HG02870 (cell line): ENCODE data around the gene CCDC136.

Experiments
- ATAC-seq: cut with Tn5 transposase; IDR thresholded peaks from one replicate; pipeline ENCODE4 v1.9.1; 2021; ENCODE audit warnings: mild to moderate bottlenecking, moderate library complexity; ENCODE audit not compliant: unreplicated experiment

Gene CCDC136

DNA sequence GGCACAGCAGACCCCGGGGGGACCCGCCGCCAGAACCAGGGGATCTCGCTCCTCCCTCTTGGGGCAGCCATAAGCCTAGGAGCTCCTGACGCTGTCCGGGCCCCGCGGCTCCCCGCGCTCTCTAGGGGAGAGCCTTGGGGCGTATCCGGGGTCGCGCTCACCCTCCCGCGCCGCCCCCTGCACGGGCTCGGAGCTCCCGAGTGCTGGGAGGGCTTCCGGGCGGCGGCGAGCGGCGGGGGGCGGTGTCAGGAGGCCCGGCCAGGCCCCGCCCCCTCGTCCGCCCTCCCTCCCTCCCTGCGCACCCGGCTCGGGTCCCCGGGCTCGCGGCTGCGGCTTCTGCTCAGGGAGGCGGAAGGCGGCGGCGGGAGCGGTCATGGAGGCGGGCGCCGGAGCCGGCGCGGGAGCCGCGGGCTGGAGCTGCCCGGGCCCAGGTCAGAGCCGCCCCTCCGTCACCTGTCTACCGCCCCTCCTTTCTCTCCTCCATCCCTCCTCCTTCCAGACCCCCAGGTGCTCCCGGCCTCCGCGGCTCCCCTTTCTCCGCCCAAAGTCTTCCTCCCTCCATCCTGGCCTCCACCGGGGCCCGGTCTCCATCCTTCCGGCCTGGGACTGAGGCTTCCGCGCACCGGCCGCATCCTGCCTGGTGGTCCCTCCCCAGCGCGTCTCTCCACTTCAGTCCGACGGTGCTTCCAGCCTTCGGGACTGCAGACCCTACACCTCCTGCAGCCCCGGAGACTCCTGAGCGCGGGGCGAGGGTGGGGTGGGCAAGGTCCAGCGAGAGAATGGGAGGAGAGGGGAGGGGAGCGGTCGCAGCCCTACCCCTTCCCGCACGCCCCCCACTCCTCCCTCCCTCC lies at the start of gene CCDC136:
Gene CCDC136 (plus strand): TSS at position 848 of the 851 bp plus-strand sequence. CDS start 444 bp downstream, outside the sequence.
- ATAC-seq, result peak; percentile 80

DNA sequence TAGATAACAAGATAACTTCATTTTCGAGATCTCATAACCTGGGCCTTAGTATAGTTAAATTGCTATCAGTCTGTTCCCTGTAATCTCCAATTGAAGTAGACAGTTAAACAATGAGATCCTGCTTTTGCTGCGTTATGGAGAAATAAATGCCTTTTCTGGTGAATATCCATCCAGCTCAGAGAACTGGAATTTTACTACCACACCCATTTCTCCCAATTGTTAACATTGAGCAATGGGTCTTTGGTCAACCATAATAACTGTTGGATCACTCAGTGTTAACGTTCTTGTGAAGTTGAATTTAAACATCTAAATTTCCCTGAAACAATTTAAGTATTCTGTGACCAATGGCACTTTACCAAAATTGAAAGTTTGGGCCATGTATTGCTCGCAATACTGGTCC lies 49.6 kb upstream of the CCDC136 start:
- ATAC-seq, result no peak

- ATAC-seq, result no peak
Measured at GRCh38 chr7:128743112-128743772, 48.5 kb upstream of the CCDC136 start.

DNA sequence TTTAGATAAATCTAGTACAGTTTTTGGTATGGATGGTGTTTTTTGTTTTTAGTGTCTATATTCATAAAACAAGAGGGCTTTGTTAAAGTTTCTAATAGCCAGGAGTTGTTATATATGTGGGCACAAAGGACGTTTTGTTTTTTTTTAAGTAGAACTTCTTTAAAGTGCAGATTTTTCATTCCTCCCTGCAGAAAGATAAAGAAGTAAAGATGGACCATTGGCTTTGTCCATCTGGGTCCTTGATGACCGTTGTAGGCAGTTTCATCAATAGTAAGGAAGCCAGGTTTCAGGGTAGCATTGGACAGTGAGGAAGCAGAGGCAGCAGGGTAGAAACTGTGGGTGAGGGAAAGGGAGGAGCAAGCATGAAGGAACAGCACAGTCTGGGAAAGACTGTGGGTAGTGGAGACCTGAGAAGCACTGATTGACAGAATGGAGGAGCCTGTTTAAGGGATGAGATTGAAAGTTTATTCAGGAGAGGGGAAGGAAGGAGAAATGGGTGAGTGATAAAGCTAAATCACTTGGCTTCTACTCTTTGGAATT lies 47.3 kb upstream of the CCDC136 start:
- ATAC-seq, result no peak

DNA sequence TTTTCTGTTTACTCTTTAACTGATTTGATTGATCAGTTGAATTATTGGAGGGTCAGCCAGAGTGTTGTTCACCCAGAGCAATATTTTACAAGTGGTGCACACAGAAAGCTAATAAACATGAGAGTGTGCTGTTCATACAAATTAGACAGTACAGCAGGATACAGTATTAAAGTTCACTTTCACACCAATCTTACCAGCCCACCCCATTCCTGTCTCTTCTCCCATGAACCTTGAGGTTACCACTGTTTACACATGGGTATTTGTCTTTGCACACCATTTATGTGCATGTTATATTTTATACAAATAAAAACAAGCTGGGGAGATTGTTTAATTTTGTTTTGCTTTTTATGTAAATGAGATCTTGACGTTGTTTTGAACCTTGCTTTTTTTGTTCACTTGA lies 46.1 kb upstream of the CCDC136 start:
- ATAC-seq, result no peak

DNA sequence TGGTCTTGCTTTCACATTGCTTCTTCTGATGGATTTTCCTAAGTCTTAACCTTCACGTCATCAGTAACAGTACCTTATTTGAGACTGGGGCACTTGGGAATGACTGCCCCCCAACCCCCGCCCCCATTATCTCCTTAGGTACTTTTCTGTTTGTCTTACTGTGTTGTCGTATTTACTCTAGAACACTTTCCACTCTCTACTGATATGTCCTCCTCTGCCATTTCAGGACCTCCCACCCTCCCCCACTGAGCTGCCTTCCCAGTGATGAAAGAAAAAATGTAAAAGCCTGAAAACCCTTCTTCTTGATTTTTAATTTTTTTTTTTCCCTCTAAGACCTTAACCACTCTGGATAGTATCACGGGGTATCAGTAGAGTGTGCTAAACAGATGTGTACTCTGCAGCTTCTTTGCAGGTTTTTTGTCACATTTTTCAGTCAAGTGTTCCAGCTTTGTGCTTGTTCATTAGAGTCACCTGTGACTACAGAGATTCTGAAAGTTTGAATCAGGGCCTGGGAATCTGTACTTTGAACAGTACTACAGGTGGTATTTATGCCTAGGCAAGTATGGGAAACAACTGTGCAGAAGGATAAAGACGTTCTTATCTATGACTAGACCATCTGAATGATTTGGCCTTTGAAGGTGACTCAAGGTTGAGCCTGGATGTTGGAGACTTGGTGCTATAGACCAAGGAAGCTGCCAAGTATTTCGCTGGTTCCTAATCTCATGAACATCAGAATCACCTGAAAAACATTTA lies 44.3 kb upstream of the CCDC136 start:
- ATAC-seq, result no peak

DNA sequence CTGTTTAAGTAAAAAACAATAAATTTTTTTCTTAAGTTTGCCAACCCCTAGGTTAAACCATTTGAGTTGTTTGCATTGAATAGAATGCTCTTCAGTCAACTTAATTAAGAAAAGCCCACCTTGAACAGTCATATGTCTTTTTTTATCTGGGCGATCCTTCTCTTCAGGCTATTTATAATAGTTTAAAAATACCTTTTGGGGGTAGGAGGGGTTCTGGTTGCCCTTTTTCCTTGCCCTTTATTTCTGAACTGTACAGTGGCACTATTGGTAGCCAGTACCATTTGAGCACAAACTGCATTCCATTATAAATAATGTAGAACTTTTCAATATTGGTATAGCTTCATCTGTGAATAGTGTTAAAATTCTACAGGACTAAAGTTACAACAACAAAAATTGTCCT lies 39.5 kb upstream of the CCDC136 start:
- ATAC-seq, result no peak

DNA sequence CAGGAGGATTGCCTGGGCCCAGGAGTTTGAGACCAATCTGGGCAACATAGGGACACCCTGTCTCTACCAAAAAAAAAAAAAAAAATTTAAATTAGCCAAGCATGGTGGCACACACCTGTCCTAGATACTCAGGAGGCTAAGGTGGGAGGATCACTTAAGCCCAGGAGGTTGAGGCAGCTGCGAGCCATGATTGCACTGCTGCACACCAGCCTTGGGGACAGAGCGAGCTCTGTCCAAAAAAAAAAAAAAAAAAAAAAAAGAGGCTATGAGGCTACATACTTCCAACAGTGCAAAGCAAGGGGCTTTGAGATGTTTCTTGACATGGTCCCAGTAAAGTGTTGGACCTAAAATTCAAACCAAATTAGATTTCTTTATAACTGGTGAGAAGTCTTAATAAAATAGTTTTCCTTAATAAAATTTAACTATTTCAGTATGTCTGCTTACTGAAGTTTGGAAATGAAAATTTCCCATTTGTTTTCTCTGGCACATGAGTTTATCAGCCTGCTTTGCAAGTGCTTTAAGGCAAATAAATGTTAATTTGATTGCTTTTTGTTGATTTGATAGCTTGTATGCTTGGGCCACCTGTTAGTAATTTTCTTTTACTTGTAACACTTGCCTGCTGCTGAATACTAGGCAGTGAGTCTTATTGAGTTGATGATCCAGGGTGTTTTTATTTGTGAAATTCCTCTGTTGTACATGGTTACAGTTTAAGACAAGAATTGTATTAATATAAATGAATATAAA lies 36.5 kb upstream of the CCDC136 start:
- no peak for ATAC-seq

GRCh38 chr7:128755819-128756476 lies 35.8 kb upstream of the CCDC136 start:
- no peak for ATAC-seq

DNA sequence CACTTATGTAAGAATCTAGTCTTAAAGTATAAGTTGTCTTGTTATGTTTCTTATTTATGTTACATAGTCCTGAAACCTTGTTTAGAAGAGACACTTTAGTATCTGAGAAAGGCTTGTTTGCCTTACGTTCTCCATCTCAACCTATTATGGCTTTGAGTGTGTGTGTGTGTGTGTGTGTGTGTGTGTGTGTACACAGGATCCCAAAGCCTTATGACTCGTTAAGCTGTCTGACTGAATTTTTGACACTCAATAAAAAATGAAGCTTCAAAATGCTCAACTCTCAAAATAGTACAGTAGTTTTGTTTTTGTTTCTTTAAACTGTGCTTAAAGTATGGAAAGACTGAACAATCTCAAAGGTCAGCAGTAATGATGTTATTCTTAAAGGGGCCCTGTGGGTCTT lies 34.6 kb upstream of the CCDC136 start:
- ATAC-seq, result no peak

- ATAC-seq, result no peak
Measured at GRCh38 chr7:128758553-128758952, 33.2 kb upstream of the CCDC136 start.

GRCh38 chr7:128759242-128759641 lies 32.5 kb upstream of the CCDC136 start:
- ATAC-seq, result no peak

DNA sequence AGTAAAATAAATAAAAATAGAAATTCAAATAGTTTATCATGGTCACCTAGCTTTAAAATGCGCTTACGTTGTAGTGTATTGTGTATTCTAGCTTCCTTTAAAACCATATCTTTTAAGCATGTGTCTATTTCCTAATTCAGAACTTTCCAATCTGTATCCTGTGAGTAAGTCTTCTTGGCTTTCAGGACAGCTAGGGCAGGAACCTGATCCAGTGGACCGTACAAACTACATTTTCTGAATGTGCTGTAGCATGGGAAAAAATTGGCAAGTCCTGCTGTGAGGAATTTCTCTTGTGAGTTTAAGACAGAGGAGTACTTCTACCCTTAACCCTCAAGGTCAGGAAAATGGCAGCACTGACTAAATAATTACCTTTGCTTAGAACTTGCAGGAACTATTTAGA lies 28.2 kb upstream of the CCDC136 start:
- ATAC-seq, result no peak

DNA sequence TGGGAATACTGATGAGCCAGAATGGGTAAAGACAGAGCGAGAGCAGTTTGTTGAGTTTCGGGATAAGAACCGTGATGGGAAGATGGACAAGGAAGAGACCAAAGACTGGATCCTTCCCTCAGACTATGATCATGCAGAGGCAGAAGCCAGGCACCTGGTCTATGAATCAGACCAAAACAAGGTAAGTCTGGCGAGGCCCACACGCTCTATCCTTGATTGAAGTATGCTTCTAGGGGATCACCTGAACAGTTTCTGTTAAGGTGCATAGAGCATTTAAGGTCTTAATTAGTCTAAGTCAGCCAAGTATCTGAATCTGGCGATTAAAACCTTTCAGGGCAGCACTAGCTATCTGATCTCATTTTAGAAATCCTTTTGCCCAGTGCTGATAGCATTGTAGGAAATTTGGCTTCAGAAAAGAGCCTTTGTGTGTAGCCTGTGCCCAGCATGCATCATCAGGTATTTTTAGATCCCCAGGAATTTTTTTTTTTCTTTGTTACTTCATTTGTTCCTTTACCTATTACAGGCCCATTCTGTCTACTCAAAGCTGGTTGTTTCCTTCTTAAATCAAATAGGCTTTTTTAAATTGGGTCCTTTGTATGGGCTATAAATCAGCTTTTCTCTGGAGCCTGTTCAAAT lies 24.2 kb upstream of the CCDC136 start:
- ATAC-seq, result no peak

GRCh38 chr7:128770233-128770632 lies 21.5 kb upstream of the CCDC136 start:
- no peak for ATAC-seq

GRCh38 chr7:128773604-128774003 lies 18.2 kb upstream of the CCDC136 start:
- no peak for ATAC-seq

DNA sequence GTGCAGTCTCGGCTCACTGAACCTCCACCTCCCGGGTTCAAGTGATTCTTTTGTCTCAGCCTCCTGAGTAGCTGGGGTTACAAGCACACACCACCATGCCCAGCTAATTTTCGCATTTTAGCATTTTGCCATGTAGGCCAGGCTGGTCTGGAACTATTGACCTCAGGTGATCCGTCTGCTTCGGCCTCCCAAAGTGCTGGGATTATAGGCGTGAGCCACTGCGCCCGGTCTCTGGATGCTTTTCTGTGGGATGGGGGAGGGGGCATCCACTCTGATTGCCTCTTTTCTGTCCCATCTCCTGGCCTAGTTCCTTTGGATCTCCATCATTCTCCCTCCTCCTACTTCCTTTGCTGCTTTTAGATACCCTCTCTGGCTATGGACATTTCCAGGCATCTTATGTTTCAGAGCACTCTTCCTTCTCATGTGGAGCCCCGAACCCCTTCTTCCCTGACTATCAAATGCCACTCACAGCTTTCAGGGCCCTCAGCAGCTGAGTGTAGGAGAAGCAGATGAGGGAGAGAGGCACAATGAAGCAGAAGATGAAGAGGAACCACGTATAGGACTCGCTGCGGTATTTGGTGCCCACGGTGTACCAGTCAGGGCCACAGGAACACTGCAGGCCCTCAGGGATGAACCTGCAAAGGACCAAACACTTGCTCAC lies 17.6 kb upstream of the CCDC136 start:
- ATAC-seq, result no peak

DNA sequence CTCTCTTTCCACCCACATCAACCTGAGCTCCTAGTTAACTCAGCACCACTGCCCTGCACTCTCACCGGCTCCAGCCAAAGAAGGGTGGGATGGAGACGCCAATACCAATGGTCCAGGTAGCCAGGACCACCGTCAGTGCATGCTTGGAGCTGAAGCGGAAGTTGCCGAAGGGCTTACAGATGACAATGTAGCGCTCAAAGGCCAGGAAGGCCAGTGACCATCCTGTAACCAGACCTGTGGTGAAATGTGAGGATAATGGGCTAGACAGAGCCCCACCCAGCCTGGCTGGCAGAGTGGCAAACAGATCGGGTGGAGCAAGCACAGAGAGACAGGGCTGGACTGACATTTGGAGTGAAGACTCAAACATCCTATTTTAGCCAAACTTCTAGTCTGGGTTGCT lies 16.8 kb upstream of the CCDC136 start:
- no peak for ATAC-seq
